ENCODE measurements around the gene COL4A2.

Gene COL4A2

GRCh38 chr13:110336108-110336507 is 29.0 kb downstream of the COL4A2 start:
- WGBS, 2 donors (ENCODE audit: extremely low coverage in 2 of 2, insufficient read length in 2 of 2, insufficient replicate concordance in 1 of 2): no CpG with 5 or more reads among the region's 9 CpGs
- Histone ChIP-seq H2AK5ac (ENCODE audit: low read depth, low read length) (no peak overlapping the region), H3K4me1 (ENCODE audit: control insufficient read depth in 2 of 2, insufficient read depth in 1 of 2, low read depth in 1 of 2, low read length in 2 of 2) (peaks cover 29% of the 10 kb centered on the region in 2 donors), H3K36me3 (replicated peaks in 1 of 2; ENCODE audit: control insufficient read depth in 2 of 2, insufficient read depth in 2 of 2, low read length in 2 of 2) (peaks cover 2 to 41% of the 10 kb centered on the region in 2 donors), H3K9me3 (replicated peaks in 1 of 2; ENCODE audit: control insufficient read depth in 2 of 2, insufficient read depth in 1 of 2, low read depth in 1 of 2, low read length in 2 of 2) (peaks cover 0 to 11% of the 10 kb centered on the region in 2 donors), H3K23ac (ENCODE audit: low read depth, low read length, poor library complexity) (no peak overlapping the region), H3K4me3 (ENCODE audit: low read length in 2 of 2) (no peak overlapping the region), H3K14ac (ENCODE audit: low read length) (no peak overlapping the region), H4K8ac (ENCODE audit: low read depth, low read length) (no peak overlapping the region), H3K27ac (replicated peaks; ENCODE audit: low read length) (no peak overlapping the region), H3K18ac (ENCODE audit: low read length) (no peak overlapping the region), H3K9ac (ENCODE audit: low read depth, low read length, poor library complexity) (no peak overlapping the region), H2BK12ac (ENCODE audit: low read length) (no peak overlapping the region), H2BK15ac (ENCODE audit: low read length) (no peak overlapping the region), H2AFZ (ENCODE audit: low read length) (no peak overlapping the region), H3K79me1 (ENCODE audit: low read depth, low read length) (peaks cover 7% of the 10 kb centered on the region), H2BK120ac (ENCODE audit: low read depth, low read length) (no peak overlapping the region), H3K4me2 (ENCODE audit: insufficient read depth, low read length, poor library complexity, severe bottlenecking) (no peak overlapping the region), H2BK5ac (ENCODE audit: low read length) (no peak overlapping the region), H3K4ac (ENCODE audit: low read length) (no peak overlapping the region), H3K27me3 (ENCODE audit: control insufficient read depth in 3 of 3, insufficient read depth in 3 of 3, low read depth in 1 of 3, low read length in 3 of 3) (no peaks in the 10 kb centered on the region), H4K91ac (ENCODE audit: low read depth, low read length, poor library complexity) (no peak overlapping the region)
- DNase-seq (ENCODE audit: low spot score): no peak

GRCh38 chr13:110336681-110337080 is 29.6 kb downstream of the COL4A2 start:
- DNase-seq (ENCODE audit: low spot score): no peak
- H4K91ac ChIP-seq (ENCODE audit: low read depth, low read length, poor library complexity): no peak overlapping the region
- peaks cover 33 to 35% of the 10 kb centered on the region in 2 donors for H3K4me1 ChIP-seq (ENCODE audit: control insufficient read depth in 2 of 2, insufficient read depth in 1 of 2, low read depth in 1 of 2, low read length in 2 of 2)
- H3K14ac ChIP-seq (ENCODE audit: low read length): no peak overlapping the region
- no peak overlapping the region for H3K4me2 ChIP-seq (ENCODE audit: insufficient read depth, low read length, poor library complexity, severe bottlenecking)
- H3K4ac ChIP-seq (ENCODE audit: low read length): no peak overlapping the region
- H2AK5ac ChIP-seq (ENCODE audit: low read depth, low read length): no peak overlapping the region
- no peak overlapping the region for H2AFZ ChIP-seq (ENCODE audit: low read length)
- H3K18ac ChIP-seq (ENCODE audit: low read length): no peak overlapping the region
- no peaks in the 10 kb centered on the region for H3K27me3 ChIP-seq (ENCODE audit: control insufficient read depth in 3 of 3, insufficient read depth in 3 of 3, low read depth in 1 of 3, low read length in 3 of 3)
- H3K27ac ChIP-seq (replicated peaks; ENCODE audit: low read length): no peak overlapping the region
- H4K8ac ChIP-seq (ENCODE audit: low read depth, low read length): no peak overlapping the region
- no peak overlapping the region for H2BK15ac ChIP-seq (ENCODE audit: low read length)
- peaks cover 5% of the 10 kb centered on the region for H3K79me1 ChIP-seq (ENCODE audit: low read depth, low read length)
- H2BK5ac ChIP-seq (ENCODE audit: low read length): no peak overlapping the region
- no peak overlapping the region for H2BK120ac ChIP-seq (ENCODE audit: low read depth, low read length)
- no peak overlapping the region for H3K9ac ChIP-seq (ENCODE audit: low read depth, low read length, poor library complexity)
- H3K4me3 ChIP-seq (ENCODE audit: low read length in 2 of 2): no peak overlapping the region
- H3K9me3 ChIP-seq (replicated peaks in 1 of 2; ENCODE audit: control insufficient read depth in 2 of 2, insufficient read depth in 1 of 2, low read depth in 1 of 2, low read length in 2 of 2): peaks cover 0 to 8% of the 10 kb centered on the region in 2 donors
- WGBS, 2 donors (ENCODE audit: extremely low coverage in 2 of 2, insufficient read length in 2 of 2, insufficient replicate concordance in 1 of 2): no CpG with 5 or more reads among the region's 5 CpGs
- H2BK12ac ChIP-seq (ENCODE audit: low read length): no peak overlapping the region
- H3K36me3 ChIP-seq (replicated peaks in 1 of 2; ENCODE audit: control insufficient read depth in 2 of 2, insufficient read depth in 2 of 2, low read length in 2 of 2): peaks cover 2 to 35% of the 10 kb centered on the region in 2 donors
- no peak overlapping the region for H3K23ac ChIP-seq (ENCODE audit: low read depth, low read length, poor library complexity)

DNA sequence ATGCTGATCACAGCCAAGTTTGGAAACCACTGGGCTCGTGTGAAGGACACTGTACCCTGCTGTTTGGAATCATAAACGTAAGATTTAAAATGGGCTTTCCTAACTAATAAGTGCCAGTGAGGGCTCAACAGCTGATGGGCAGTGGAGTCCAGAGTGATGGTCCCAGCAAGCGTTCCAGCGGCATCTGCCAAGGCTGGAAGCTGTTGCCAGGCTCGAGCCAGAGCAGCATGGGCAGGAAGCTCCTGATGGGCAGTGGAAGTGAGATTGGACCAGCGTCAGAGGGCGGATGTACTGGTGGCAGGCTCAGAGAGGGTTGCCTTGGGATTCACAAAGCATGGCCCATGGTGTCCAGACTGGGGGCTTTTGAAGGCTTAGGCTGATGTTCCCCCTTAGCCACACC is 30.2 kb downstream of the COL4A2 start:
- no peak overlapping the region for H4K8ac ChIP-seq (ENCODE audit: low read depth, low read length)
- H3K4me3 ChIP-seq (ENCODE audit: low read length in 2 of 2): no peak overlapping the region
- H3K4me1 ChIP-seq (ENCODE audit: control insufficient read depth in 2 of 2, insufficient read depth in 1 of 2, low read depth in 1 of 2, low read length in 2 of 2): peaks cover 33 to 40% of the 10 kb centered on the region in 2 donors
- WGBS, 2 donors (ENCODE audit: extremely low coverage in 2 of 2, insufficient read length in 2 of 2, insufficient replicate concordance in 1 of 2): no CpG with 5 or more reads among the region's 7 CpGs
- no peak overlapping the region for H2BK15ac ChIP-seq (ENCODE audit: low read length)
- H3K18ac ChIP-seq (ENCODE audit: low read length): peak overlapping the region; percentile 12
- H2AFZ ChIP-seq (ENCODE audit: low read length): no peak overlapping the region
- no peak overlapping the region for H4K91ac ChIP-seq (ENCODE audit: low read depth, low read length, poor library complexity)
- H3K9me3 ChIP-seq (replicated peaks in 1 of 2; ENCODE audit: control insufficient read depth in 2 of 2, insufficient read depth in 1 of 2, low read depth in 1 of 2, low read length in 2 of 2): peaks cover 0 to 8% of the 10 kb centered on the region in 2 donors
- no peak overlapping the region for H2BK5ac ChIP-seq (ENCODE audit: low read length)
- peaks cover 5% of the 10 kb centered on the region for H3K79me1 ChIP-seq (ENCODE audit: low read depth, low read length)
- no peak overlapping the region for H2BK120ac ChIP-seq (ENCODE audit: low read depth, low read length)
- H3K9ac ChIP-seq (ENCODE audit: low read depth, low read length, poor library complexity): no peak overlapping the region
- DNase-seq (ENCODE audit: low spot score): no peak
- no peak overlapping the region for H3K27ac ChIP-seq (replicated peaks; ENCODE audit: low read length)
- no peak overlapping the region for H3K23ac ChIP-seq (ENCODE audit: low read depth, low read length, poor library complexity)
- no peaks in the 10 kb centered on the region for H3K27me3 ChIP-seq (ENCODE audit: control insufficient read depth in 3 of 3, insufficient read depth in 3 of 3, low read depth in 1 of 3, low read length in 3 of 3)
- H2AK5ac ChIP-seq (ENCODE audit: low read depth, low read length): no peak overlapping the region
- no peak overlapping the region for H3K4ac ChIP-seq (ENCODE audit: low read length)
- no peak overlapping the region for H3K4me2 ChIP-seq (ENCODE audit: insufficient read depth, low read length, poor library complexity, severe bottlenecking)
- H3K36me3 ChIP-seq (replicated peaks in 1 of 2; ENCODE audit: control insufficient read depth in 2 of 2, insufficient read depth in 2 of 2, low read length in 2 of 2): peaks cover 2 to 33% of the 10 kb centered on the region in 2 donors
- no peak overlapping the region for H2BK12ac ChIP-seq (ENCODE audit: low read length)
- no peak overlapping the region for H3K14ac ChIP-seq (ENCODE audit: low read length)

DNA sequence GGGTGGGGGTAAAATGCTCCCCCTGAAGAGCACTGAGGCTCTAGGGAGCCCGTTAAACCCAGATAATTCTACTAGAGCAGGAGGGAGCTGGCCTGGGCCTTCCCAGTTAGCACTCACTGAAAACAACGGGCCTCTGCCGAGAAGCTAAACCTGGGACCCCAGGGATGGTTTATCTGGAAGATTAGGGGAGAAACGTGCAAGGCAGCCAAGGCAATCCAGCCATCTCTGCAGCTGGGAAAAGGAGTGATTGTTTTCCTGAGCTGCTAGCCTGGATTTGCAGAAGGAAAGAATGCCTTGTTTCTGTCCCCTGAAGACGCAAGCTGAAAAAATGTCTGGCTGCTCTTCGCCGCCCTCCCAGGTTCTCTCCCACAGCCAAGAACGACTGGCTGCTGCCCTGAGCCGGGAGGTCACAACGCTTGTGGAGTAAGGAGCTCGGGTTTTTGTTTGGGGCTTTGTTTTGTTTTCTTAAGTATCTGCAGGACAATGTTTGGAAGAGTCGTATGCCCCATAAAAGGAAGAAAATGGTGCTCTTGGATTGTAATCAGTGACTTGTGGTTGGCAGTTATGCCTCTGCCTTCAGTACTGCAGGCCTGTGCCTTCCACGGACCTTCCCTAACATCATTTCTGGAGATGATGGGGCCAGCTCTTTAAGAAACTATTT is 31.5 kb downstream of the COL4A2 start:
- Histone ChIP-seq H3K4ac (ENCODE audit: low read length) (no peak overlapping the region), H4K8ac (ENCODE audit: low read depth, low read length) (no peak overlapping the region), H3K4me2 (ENCODE audit: insufficient read depth, low read length, poor library complexity, severe bottlenecking) (no peak overlapping the region), H3K18ac (ENCODE audit: low read length) (no peak overlapping the region), H3K27ac (replicated peaks; ENCODE audit: low read length) (peak overlapping the region; percentile 73), H2AK5ac (ENCODE audit: low read depth, low read length) (no peak overlapping the region), H2BK120ac (ENCODE audit: low read depth, low read length) (no peak overlapping the region), H2BK15ac (ENCODE audit: low read length) (no peak overlapping the region), H3K79me1 (ENCODE audit: low read depth, low read length) (no peaks in the 10 kb centered on the region), H3K9ac (ENCODE audit: low read depth, low read length, poor library complexity) (no peak overlapping the region), H2AFZ (ENCODE audit: low read length) (peak overlapping the region; percentile 87), H3K36me3 (replicated peaks in 1 of 2; ENCODE audit: control insufficient read depth in 2 of 2, insufficient read depth in 2 of 2, low read length in 2 of 2) (peaks cover 0 to 26% of the 10 kb centered on the region in 2 donors), H3K9me3 (replicated peaks in 1 of 2; ENCODE audit: control insufficient read depth in 2 of 2, insufficient read depth in 1 of 2, low read depth in 1 of 2, low read length in 2 of 2) (peaks cover 0 to 11% of the 10 kb centered on the region in 2 donors), H3K4me1 (ENCODE audit: control insufficient read depth in 2 of 2, insufficient read depth in 1 of 2, low read depth in 1 of 2, low read length in 2 of 2) (peaks cover 33 to 41% of the 10 kb centered on the region in 2 donors), H3K27me3 (ENCODE audit: control insufficient read depth in 3 of 3, insufficient read depth in 3 of 3, low read depth in 1 of 3, low read length in 3 of 3) (no peaks in the 10 kb centered on the region), H3K23ac (ENCODE audit: low read depth, low read length, poor library complexity) (no peak overlapping the region), H2BK5ac (ENCODE audit: low read length) (no peak overlapping the region), H3K4me3 (ENCODE audit: low read length in 2 of 2) (peak overlapping the region in 1 of 2 donors; percentile 11), H4K91ac (ENCODE audit: low read depth, low read length, poor library complexity) (no peak overlapping the region), H3K14ac (ENCODE audit: low read length) (no peak overlapping the region), H2BK12ac (ENCODE audit: low read length) (no peak overlapping the region)
- WGBS, 2 donors (ENCODE audit: extremely low coverage in 2 of 2, insufficient read length in 2 of 2, insufficient replicate concordance in 1 of 2): no CpG with 5 or more reads among the region's 13 CpGs
- DNase-seq (ENCODE audit: low spot score): peak; percentile 33
